CD4-positive, CD25-positive, alpha-beta regulatory T cell (primary cell): ENCODE measurements around the gene BOC. TPM values are rescaled to one million over a fixed set of nuclear protein-coding genes. Genes with fewer than 3 reads are reported as not detected.

ENCODE experiments used
- ATAC-seq, 2 donors: fragments of 150-1000 bp; cut with Tn5 transposase; one replicate each; pipeline ENCODE4 v1.10.0; 2021; ENCODE audit warnings: low read depth in 2 of 2, moderate number of reproducible peaks in 2 of 2, moderate library complexity in 1 of 2
- DNase-seq, 3 donors: peaks; one replicate each; pipeline versions ENCODE4 v3.0.0 to v3.0.0-alpha.2; 2012 to 2022; ENCODE audit warnings: mixed read lengths in 1 of 3
- H3K27ac ChIP-seq: one replicate; pipeline ENCODE4 v1.7.0; 2013; ENCODE audit warnings: mild to moderate bottlenecking, low read length; ENCODE audit not compliant: insufficient read depth, poor library complexity, severe bottlenecking
- H3K27me3 ChIP-seq: one replicate; pipeline ENCODE4 v1.7.0; 2013; ENCODE audit warnings: low read length; ENCODE audit not compliant: control insufficient read depth, insufficient read depth
- H3K36me3 ChIP-seq: one replicate; pipeline ENCODE4 v1.7.0; 2013; ENCODE audit warnings: mild to moderate bottlenecking, low read length, moderate library complexity; ENCODE audit not compliant: control insufficient read depth, insufficient read depth
- H3K4me1 ChIP-seq: 2 replicates; pipeline ENCODE4 v1.7.0; 2013; ENCODE audit warnings: mild to moderate bottlenecking, low read length; ENCODE audit not compliant: insufficient read depth, control insufficient read depth, poor library complexity, severe bottlenecking
- H3K4me3 ChIP-seq: one replicate; pipeline ENCODE4 v1.7.0; 2013; ENCODE audit warnings: low read depth, mild to moderate bottlenecking, low read length, moderate library complexity
- H3K9me3 ChIP-seq, 2 experiments: 1 replicate in 1 of 2; 2 replicates in 1 of 2; pipeline ENCODE4 v1.7.0; 2013; ENCODE audit warnings: low read length in 2 of 2, mild to moderate bottlenecking in 1 of 2, moderate library complexity in 1 of 2; ENCODE audit not compliant: control insufficient read depth in 2 of 2
- H3K27ac Mint-ChIP-seq, 3 donors: one replicate each; pipeline ENCODE4 v1.8.0; 2020 to 2022; ENCODE audit warnings: mild to moderate bottlenecking in 3 of 3, mixed read lengths in 3 of 3, moderate library complexity in 2 of 3
- H3K27me3 Mint-ChIP-seq: one replicate; pipeline ENCODE4 v1.8.0; 2022; ENCODE audit warnings: mild to moderate bottlenecking, mixed read lengths
- H3K36me3 Mint-ChIP-seq: one replicate; pipeline ENCODE4 v1.8.0; 2020; ENCODE audit warnings: mixed read lengths
- H3K4me1 Mint-ChIP-seq, 4 donors: one replicate each; pipeline ENCODE4 v1.8.0; 2020 to 2022; ENCODE audit warnings: mixed read lengths in 4 of 4, mild to moderate bottlenecking in 1 of 4
- H3K4me3 Mint-ChIP-seq, 4 donors: one replicate each; pipeline ENCODE4 v1.8.0; 2020 to 2022; ENCODE audit warnings: mild to moderate bottlenecking in 4 of 4, mixed read lengths in 4 of 4, moderate library complexity in 3 of 4
- H3K9me3 Mint-ChIP-seq, 7 donors: one replicate each; pipeline ENCODE4 v1.8.0; 2020 to 2022; ENCODE audit warnings: mixed read lengths in 7 of 7, mild to moderate bottlenecking in 3 of 7, moderate library complexity in 2 of 7
- polyA plus RNA-seq, 4 donors: library from polyadenylated mRNA; unstranded; fragments of 300-500 nt; fragmentation: Illumina TruSeq; gene quantifications; one replicate each; pipeline ENCODE4 v1.2.3, GENCODE V29; 2021
- total RNA-seq: library from RNA; stranded (reverse); gene quantifications from one replicate; pipeline ENCODE4 v1.2.3, GENCODE V29; 2022

The BOC gene
- total and polyA plus RNA-seq, 5 donors from 2014 or later: not detected

GRCh38 chr3:113200351-113200750 lies 11.0 kb upstream of the BOC start:
- H3K27ac Mint-ChIP-seq: no peak overlapping the region
- no peaks in the 10 kb centered on the region for H3K36me3 ChIP-seq
- no peak overlapping the region for H3K27ac ChIP-seq
- H3K36me3 Mint-ChIP-seq: no peaks in the 10 kb centered on the region
- DNase-seq: no peak
- no peak overlapping the region for H3K4me3 Mint-ChIP-seq
- no peaks in the 10 kb centered on the region for H3K9me3 ChIP-seq
- H3K9me3 Mint-ChIP-seq: peaks cover 0 to 4% (median 0%) of the 10 kb centered on the region in 7 donors
- H3K27me3 Mint-ChIP-seq: peaks cover 18% of the 10 kb centered on the region
- H3K27me3 ChIP-seq: peaks cover 3% of the 10 kb centered on the region
- H3K4me3 ChIP-seq: no peak overlapping the region
- H3K4me1 ChIP-seq: no peaks in the 10 kb centered on the region
- no peaks in the 10 kb centered on the region for H3K4me1 Mint-ChIP-seq
- ATAC-seq: no peak

GRCh38 chr3:113200946-113201345 lies 10.4 kb upstream of the BOC start:
- Histone ChIP-seq H3K36me3 (no peaks in the 10 kb centered on the region), H3K9me3 (no peaks in the 10 kb centered on the region), H3K27ac (no peak overlapping the region), H3K4me3 (no peak overlapping the region), H3K4me1 (no peaks in the 10 kb centered on the region), H3K27me3 (peaks cover 3% of the 10 kb centered on the region)
- H3K9me3 Mint-ChIP-seq: peaks cover 0 to 4% (median 0%) of the 10 kb centered on the region in 7 donors
- H3K36me3 Mint-ChIP-seq: no peaks in the 10 kb centered on the region
- peaks cover 18% of the 10 kb centered on the region for H3K27me3 Mint-ChIP-seq
- H3K27ac Mint-ChIP-seq: no peak overlapping the region
- H3K4me1 Mint-ChIP-seq: no peaks in the 10 kb centered on the region
- no peak for DNase-seq
- no peak overlapping the region for H3K4me3 Mint-ChIP-seq
- ATAC-seq: no peak

- H3K4me1 ChIP-seq: no peaks in the 10 kb centered on the region
- ATAC-seq (no peak), DNase-seq (no peak)
- Mint-ChIP-seq H3K4me1 (no peaks in the 10 kb centered on the region), H3K36me3 (no peaks in the 10 kb centered on the region), H3K27me3 (peaks cover 43% of the 10 kb centered on the region), H3K9me3 (peaks cover 0 to 6% (median 0%) of the 10 kb centered on the region in 7 donors), H3K4me3 (no peak overlapping the region), H3K27ac (no peak overlapping the region)
- no peaks in the 10 kb centered on the region for H3K36me3 ChIP-seq
- H3K27ac ChIP-seq: no peak overlapping the region
- H3K9me3 ChIP-seq: no peaks in the 10 kb centered on the region
- no peak overlapping the region for H3K4me3 ChIP-seq
- peaks cover 7% of the 10 kb centered on the region for H3K27me3 ChIP-seq
Measured at GRCh38 chr3:113204371-113204770, 7.0 kb upstream of the BOC start.

- Histone ChIP-seq H3K4me3 (no peak overlapping the region), H3K36me3 (no peaks in the 10 kb centered on the region), H3K4me1 (no peaks in the 10 kb centered on the region), H3K9me3 (no peaks in the 10 kb centered on the region), H3K27ac (no peak overlapping the region), H3K27me3 (peaks cover 5% of the 10 kb centered on the region)
- Mint-ChIP-seq H3K4me3 (no peak overlapping the region), H3K9me3 (peaks cover 0 to 6% (median 0%) of the 10 kb centered on the region in 7 donors), H3K4me1 (no peaks in the 10 kb centered on the region), H3K27ac (no peak overlapping the region), H3K27me3 (peaks cover 45% of the 10 kb centered on the region), H3K36me3 (no peaks in the 10 kb centered on the region)
- ATAC-seq: no peak
- no peak for DNase-seq
Measured at GRCh38 chr3:113205481-113205880, 5.9 kb upstream of the BOC start.

- Mint-ChIP-seq H3K9me3 (peaks cover 0 to 3% (median 0%) of the 10 kb centered on the region in 7 donors), H3K27ac (no peak overlapping the region), H3K4me1 (peaks cover 0 to 15% (median 5%) of the 10 kb centered on the region in 4 donors), H3K4me3 (peak overlapping the region in 2 of 4 donors; percentile 33 to 52), H3K36me3 (no peaks in the 10 kb centered on the region), H3K27me3 (peaks cover 73% of the 10 kb centered on the region)
- Histone ChIP-seq H3K27me3 (peaks cover 18% of the 10 kb centered on the region), H3K27ac (no peak overlapping the region), H3K4me3 (no peak overlapping the region), H3K36me3 (no peaks in the 10 kb centered on the region), H3K9me3 (no peaks in the 10 kb centered on the region), H3K4me1 (no peaks in the 10 kb centered on the region)
- no peak for ATAC-seq
- DNase-seq: no peak
Measured at GRCh38 chr3:113210604-113211329, 590 bp upstream of the BOC start.

- Mint-ChIP-seq H3K27me3 (peaks cover 72% of the 10 kb centered on the region), H3K9me3 (peaks cover 0 to 2% (median 0%) of the 10 kb centered on the region in 7 donors), H3K36me3 (no peaks in the 10 kb centered on the region), H3K4me1 (peaks cover 0 to 15% (median 5%) of the 10 kb centered on the region in 4 donors), H3K4me3 (peak overlapping the region in 1 of 4 donors; percentile 50), H3K27ac (no peak overlapping the region)
- DNase-seq (peak in 1 of 3 donors; percentile 1), ATAC-seq (no peak)
- Histone ChIP-seq H3K9me3 (no peaks in the 10 kb centered on the region), H3K36me3 (no peaks in the 10 kb centered on the region), H3K27ac (no peak overlapping the region), H3K4me3 (no peak overlapping the region), H3K4me1 (no peaks in the 10 kb centered on the region), H3K27me3 (peaks cover 21% of the 10 kb centered on the region)
Measured at GRCh38 chr3:113212150-113212843, 940 bp downstream of the BOC start.

GRCh38 chr3:113212844-113213375 lies 1.6 kb downstream of the BOC start:
- no peak overlapping the region for H3K27ac ChIP-seq
- peak overlapping the region in 2 of 4 donors; percentile 13 to 50 for H3K4me3 Mint-ChIP-seq
- no peaks in the 10 kb centered on the region for H3K36me3 ChIP-seq
- H3K27me3 ChIP-seq: peaks cover 21% of the 10 kb centered on the region
- no peaks in the 10 kb centered on the region for H3K4me1 ChIP-seq
- ATAC-seq: no peak
- no peak for DNase-seq
- no peaks in the 10 kb centered on the region for H3K9me3 ChIP-seq
- peaks cover 0 to 2% (median 0%) of the 10 kb centered on the region in 7 donors for H3K9me3 Mint-ChIP-seq
- H3K27me3 Mint-ChIP-seq: peaks cover 66% of the 10 kb centered on the region
- no peak overlapping the region for H3K4me3 ChIP-seq
- no peaks in the 10 kb centered on the region for H3K36me3 Mint-ChIP-seq
- H3K4me1 Mint-ChIP-seq: peaks cover 0 to 15% (median 5%) of the 10 kb centered on the region in 4 donors
- no peak overlapping the region for H3K27ac Mint-ChIP-seq
